LNCaP clone FGC (cell line): ENCODE results near the gene SPRED1.

Experiments
- DNase-seq: peaks from one replicate; pipeline ENCODE4 v3.0.0-alpha.2; 2011; ENCODE audit warnings: low read depth
- H3K4me3 ChIP-seq: 2 replicates; pipeline ENCODE4 v1.5.1; 2011; ENCODE audit warnings: mild to moderate bottlenecking, low read depth, low read length, control low read depth
- TF ChIP-seq, protein P1 (sequence below): IDR thresholded peaks from 2 replicates; pipeline ENCODE4 v1.5.1; 2012; ENCODE audit warnings: mild to moderate bottlenecking; ENCODE audit not compliant: control insufficient read depth, insufficient read depth; ENCODE audit errors: extremely low read depth

The SPRED1 gene

GRCh38 chr15:38406436-38406835 is 153.8 kb downstream of the SPRED1 start:
- DNase-seq = no peak
- TF ChIP-seq, protein P1, sequence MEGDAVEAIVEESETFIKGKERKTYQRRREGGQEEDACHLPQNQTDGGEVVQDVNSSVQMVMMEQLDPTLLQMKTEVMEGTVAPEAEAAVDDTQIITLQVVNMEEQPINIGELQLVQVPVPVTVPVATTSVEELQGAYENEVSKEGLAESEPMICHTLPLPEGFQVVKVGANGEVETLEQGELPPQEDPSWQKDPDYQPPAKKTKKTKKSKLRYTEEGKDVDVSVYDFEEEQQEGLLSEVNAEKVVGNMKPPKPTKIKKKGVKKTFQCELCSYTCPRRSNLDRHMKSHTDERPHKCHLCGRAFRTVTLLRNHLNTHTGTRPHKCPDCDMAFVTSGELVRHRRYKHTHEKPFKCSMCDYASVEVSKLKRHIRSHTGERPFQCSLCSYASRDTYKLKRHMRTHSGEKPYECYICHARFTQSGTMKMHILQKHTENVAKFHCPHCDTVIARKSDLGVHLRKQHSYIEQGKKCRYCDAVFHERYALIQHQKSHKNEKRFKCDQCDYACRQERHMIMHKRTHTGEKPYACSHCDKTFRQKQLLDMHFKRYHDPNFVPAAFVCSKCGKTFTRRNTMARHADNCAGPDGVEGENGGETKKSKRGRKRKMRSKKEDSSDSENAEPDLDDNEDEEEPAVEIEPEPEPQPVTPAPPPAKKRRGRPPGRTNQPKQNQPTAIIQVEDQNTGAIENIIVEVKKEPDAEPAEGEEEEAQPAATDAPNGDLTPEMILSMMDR = no peak

More at GRCh38 chr15:38406436-38406835, 153.8 kb downstream of the SPRED1 start:
- no peak overlapping the region for H3K4me3 ChIP-seq
